ENCODE results near the gene GALP.

DNA sequence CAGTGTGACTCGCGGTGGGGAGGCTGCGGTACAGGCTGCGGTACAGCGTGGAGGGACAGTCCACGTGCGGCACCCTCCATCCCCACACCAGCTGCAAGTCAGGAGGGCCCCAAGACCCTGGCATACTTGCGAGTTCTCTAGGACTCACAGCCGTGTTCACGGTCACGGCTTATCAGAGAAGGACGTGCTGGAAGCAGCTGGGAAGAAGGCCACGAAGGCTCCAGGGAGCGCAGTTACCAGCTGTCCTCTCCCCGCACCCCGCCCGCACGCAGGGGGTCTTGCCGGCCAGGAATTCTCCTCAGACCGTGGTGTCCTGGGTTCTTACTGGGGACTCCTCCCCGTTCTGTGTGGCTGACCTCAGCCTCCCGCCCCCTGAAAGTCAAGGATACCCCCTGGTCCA lies 28.5 kb upstream of the GALP start:
- TF ChIP-seq, protein P1, sequence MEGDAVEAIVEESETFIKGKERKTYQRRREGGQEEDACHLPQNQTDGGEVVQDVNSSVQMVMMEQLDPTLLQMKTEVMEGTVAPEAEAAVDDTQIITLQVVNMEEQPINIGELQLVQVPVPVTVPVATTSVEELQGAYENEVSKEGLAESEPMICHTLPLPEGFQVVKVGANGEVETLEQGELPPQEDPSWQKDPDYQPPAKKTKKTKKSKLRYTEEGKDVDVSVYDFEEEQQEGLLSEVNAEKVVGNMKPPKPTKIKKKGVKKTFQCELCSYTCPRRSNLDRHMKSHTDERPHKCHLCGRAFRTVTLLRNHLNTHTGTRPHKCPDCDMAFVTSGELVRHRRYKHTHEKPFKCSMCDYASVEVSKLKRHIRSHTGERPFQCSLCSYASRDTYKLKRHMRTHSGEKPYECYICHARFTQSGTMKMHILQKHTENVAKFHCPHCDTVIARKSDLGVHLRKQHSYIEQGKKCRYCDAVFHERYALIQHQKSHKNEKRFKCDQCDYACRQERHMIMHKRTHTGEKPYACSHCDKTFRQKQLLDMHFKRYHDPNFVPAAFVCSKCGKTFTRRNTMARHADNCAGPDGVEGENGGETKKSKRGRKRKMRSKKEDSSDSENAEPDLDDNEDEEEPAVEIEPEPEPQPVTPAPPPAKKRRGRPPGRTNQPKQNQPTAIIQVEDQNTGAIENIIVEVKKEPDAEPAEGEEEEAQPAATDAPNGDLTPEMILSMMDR (IDR thresholded peaks at IDR 0.05; ENCODE audit: low read depth, low read length) = no peak
- TF ChIP-seq POLR2A (IDR thresholded peaks at IDR 0.05; ENCODE audit: extremely low read depth, insufficient read length) (no peak), MYC (IDR thresholded peaks at IDR 0.05; ENCODE audit: low read depth, low read length) (no peak)

Data from NB4 (cell line).